Fibroblast of mammary gland (primary cell): ENCODE data around the gene ARID1B.

Experiments used
- DNase-seq: peaks from one replicate; pipeline ENCODE4 v3.0.0-alpha.2; 2010; ENCODE audit warnings: low read depth
- H3K4me3 ChIP-seq: 2 replicates; pipeline ENCODE4 v1.5.1; 2011; ENCODE audit warnings: low read depth, mild to moderate bottlenecking, low read length, moderate library complexity; ENCODE audit not compliant: control insufficient read depth
- TF ChIP-seq, protein P1 (sequence below): conservative IDR thresholded peaks from 2 replicates; pipeline ENCODE4 v1.5.1; 2011; ENCODE audit warnings: low read depth, low read length, inconsistent platforms; ENCODE audit not compliant: control insufficient read depth, insufficient read depth

The ARID1B gene

DNA sequence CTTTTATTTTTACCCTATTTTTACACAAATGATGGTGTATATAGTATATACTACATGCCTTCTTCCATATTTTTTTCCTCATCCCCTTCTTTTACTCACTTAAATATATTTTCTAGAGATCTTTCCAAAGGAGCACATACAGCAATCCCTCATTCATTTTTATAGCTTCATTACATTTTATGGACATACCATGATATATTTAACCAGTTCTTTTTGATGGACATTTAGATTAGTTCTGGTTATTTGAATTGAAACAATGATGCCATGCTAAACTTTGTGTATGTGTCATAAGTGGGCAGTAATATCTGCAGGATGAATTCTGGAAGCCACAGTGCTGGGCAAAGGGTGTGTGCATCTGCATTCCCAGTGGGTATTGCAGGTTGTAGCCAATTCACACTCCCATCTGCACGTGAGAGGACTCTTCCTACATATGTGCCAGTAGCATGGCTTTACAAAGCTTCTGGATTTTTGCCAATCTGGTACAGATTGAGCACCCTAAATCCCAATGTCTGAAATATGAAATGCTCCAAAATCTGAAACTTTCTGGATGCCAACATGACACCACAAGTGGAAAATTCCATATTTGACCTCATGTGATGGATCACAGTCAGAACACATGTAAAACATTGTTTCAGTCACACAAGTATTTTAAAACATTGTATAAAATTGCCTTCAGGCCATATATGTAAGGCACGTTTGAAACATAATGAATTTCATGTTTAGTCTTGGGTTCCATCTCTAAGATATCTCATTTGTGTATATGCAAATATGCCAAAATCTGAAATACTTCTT is 127.2 kb downstream of the ARID1B start:
- H3K4me3 ChIP-seq: no peak overlapping the region
- TF ChIP-seq, protein P1, sequence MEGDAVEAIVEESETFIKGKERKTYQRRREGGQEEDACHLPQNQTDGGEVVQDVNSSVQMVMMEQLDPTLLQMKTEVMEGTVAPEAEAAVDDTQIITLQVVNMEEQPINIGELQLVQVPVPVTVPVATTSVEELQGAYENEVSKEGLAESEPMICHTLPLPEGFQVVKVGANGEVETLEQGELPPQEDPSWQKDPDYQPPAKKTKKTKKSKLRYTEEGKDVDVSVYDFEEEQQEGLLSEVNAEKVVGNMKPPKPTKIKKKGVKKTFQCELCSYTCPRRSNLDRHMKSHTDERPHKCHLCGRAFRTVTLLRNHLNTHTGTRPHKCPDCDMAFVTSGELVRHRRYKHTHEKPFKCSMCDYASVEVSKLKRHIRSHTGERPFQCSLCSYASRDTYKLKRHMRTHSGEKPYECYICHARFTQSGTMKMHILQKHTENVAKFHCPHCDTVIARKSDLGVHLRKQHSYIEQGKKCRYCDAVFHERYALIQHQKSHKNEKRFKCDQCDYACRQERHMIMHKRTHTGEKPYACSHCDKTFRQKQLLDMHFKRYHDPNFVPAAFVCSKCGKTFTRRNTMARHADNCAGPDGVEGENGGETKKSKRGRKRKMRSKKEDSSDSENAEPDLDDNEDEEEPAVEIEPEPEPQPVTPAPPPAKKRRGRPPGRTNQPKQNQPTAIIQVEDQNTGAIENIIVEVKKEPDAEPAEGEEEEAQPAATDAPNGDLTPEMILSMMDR: no peak
- no peak for DNase-seq

DNA sequence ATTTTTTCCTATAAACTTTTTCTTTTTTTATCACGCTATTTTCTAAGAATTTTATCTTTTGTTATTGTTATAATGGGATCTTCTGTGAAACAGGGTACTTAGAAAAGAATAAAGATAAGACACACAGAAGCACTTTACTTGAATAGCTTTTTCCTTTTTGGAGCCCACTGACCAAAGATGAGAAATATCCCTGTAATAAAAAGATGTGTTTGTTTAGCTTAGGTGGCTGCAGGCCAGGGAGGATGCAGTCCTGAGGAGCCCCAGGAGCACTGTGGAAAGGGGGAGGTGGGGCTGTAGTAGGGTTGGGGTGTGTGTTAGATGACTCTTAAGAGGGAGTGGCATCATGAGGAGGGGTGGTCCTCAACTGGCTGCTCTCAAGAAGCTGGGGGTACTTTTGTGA is 128.6 kb downstream of the ARID1B start:
- no peak for DNase-seq

DNA sequence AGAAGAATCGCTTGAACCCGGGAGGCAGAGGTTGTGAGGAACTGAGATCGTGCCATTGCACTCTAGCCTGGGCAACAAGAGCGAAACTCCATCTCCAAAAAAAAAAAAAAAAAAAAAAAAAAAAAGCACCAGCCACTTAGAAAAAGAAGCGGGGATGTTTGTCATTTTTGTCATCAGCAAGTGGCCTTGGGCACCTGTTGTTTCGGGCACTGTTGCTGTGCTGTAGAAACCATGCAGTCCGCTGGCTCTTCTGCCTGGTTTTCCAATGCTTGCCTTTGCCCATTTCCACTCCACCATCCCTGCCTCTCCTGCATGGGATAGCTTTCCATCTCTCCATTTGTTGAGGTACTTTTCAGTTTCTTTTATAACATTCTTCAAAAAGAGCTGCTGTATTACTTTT is 129.3 kb downstream of the ARID1B start:
- TF ChIP-seq, protein P1: no peak
- no peak for DNase-seq

More for the DNA sequence above, 128.6 kb downstream of the ARID1B start:
- TF ChIP-seq, protein P1: no peak
- H3K4me3 ChIP-seq: no peak overlapping the region

DNA sequence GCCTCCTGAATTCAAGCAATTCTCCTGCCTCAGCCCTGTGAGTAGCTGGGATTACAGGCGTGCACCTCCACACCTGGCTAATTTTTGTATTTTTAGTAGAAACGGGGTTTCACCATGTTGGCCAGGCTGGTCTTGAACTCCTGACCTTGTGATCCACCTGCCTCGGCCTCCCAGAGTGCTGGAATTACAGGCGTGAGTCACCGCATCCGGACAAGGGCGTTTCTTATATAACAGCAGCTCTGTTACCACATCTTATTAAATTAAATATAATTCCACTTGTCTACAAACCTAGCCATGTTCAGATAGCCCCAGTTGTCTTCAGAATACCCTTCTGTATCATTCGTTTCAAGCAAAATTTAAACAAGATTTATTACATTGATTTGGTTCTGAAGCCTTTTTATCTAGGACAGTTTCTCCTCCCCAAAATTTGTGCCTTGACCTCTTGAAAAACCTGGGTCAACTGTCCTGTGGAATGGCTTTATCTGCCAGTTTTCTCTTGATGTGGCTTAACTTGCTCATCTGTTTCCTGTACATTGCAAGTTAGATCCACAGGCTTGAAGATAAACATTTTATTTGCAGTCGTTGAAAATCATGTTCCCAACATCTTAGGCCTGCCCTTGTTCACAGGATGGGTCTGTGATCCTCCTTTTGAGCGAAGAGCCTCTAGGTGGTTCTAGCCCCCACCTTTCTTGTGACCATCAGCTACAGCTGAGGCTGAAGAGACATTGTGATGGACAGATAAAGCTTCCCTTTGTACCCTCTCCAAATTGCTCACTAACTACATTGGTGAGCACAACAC is 132.2 kb downstream of the ARID1B start:
- H3K4me3 ChIP-seq: no peak overlapping the region
- TF ChIP-seq, protein P1: no peak
- no peak for DNase-seq

More for the DNA sequence above, 129.3 kb downstream of the ARID1B start:
- no peak overlapping the region for H3K4me3 ChIP-seq

DNA sequence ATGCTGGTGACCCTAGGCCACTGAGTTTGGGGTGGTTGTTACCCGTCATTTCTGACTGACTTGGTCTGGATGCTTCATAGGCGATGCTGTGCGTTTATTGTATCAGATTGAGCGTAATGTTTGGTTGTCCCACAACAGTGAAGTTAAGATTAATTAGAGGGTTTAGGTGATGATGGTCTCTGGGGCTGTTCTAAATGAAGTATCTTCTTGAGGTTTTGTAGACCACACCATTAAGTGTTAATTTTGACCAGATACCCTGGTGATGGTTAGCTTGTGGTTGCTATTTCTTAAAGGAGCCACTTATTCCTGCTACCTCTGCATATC is 132.8 kb downstream of the ARID1B start:
- DNase-seq: no peak
- TF ChIP-seq, protein P1: no peak
- H3K4me3 ChIP-seq: no peak overlapping the region

DNA sequence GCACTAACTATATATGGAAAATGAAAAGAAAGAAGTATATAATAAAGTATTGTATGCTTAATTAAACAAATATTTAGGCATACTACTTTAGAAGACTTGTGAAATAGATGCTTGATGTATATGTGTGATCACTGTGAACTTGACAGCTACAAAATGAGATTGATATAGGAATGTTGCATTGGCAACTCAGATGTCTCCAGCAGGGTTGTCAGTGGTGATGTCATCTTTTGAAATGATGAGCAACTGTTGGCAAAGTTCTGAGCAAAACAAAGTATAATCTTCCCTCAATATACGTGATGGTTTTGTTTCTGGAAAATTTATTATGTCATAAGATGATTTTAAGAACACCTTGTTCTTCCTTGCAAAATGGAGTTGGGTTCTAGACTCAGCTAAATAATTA is 133.8 kb downstream of the ARID1B start:
- TF ChIP-seq, protein P1: no peak
- DNase-seq: peak; percentile 51
- no peak overlapping the region for H3K4me3 ChIP-seq
